ENCODE measurements around the gene CCDC39. TPM values are rescaled to one million over a fixed set of nuclear protein-coding genes. Genes with fewer than 3 reads are reported as not detected.

The CCDC39 gene
- total and polyA plus RNA-seq, 2 of the 4 experiments (the other 2 are of a cell fraction) = not detected

GRCh38 chr3:180720012-180720411, 40.7 kb upstream of the CCDC39 start:
- WGBS, 2 experiments (ENCODE audit: extremely low coverage in 2 of 2, insufficient read length in 1 of 2) = no CpG with 5 or more reads among the region's 1 CpG
- intact Hi-C loops (cut with micrococcal nuclease) = no loop called here
- CTCF ChIA-PET = interaction anchor here (0.5 kb wide), 1 partner anchor 31 kb away, joined by 3 read pairs; no protein-coding TSS in a partner anchor

More at GRCh38 chr3:180720012-180720411, 40.7 kb upstream of the CCDC39 start:
- Histone ChIP-seq H2AFZ (replicated peaks; ENCODE audit: low read length, poor library complexity) (no peak overlapping the region), H2BK15ac (ENCODE audit: low read depth, low read length) (no peak overlapping the region), H3K27ac (ENCODE audit: insufficient read depth, low read length) (no peak overlapping the region), H3K14ac (replicated peaks; ENCODE audit: low read depth, low read length) (no peak overlapping the region), H4K5ac (ENCODE audit: low read depth, low read length) (no peak overlapping the region), H3K4me2 (ENCODE audit: low read depth, low read length) (no peak overlapping the region), H2AK9ac (replicated peaks; ENCODE audit: low read depth, low read length, poor library complexity) (no peak overlapping the region), H2BK20ac (ENCODE audit: low read depth, low read length) (no peak overlapping the region), H2BK5ac (ENCODE audit: low read depth, low read length, poor library complexity, severe bottlenecking) (no peak overlapping the region), H3K79me1 (ENCODE audit: low read depth in 1 of 2, low read length in 2 of 2) (no peaks in the 10 kb centered on the region), H4K8ac (ENCODE audit: low read depth in 2 of 2, low read length in 2 of 2) (no peak overlapping the region), H4K91ac (ENCODE audit: insufficient read depth, low read depth, low read length) (no peak overlapping the region), H3K9me3 (ENCODE audit: control insufficient read depth, insufficient read depth, low read length) (no peaks in the 10 kb centered on the region), H3K4me3 (ENCODE audit: insufficient read depth, low read depth, low read length) (no peak overlapping the region), H3K9ac (ENCODE audit: low read depth, low read length) (no peak overlapping the region), H2BK120ac (ENCODE audit: low read depth, low read length) (no peak overlapping the region), H3K23ac (ENCODE audit: low read depth, low read length) (no peak overlapping the region), H4K20me1 (ENCODE audit: insufficient read depth, low read length) (no peaks in the 10 kb centered on the region), H3K18ac (ENCODE audit: low read depth, low read length) (no peak overlapping the region), H2AK5ac (ENCODE audit: low read depth, low read length) (no peak overlapping the region), H3K4ac (ENCODE audit: low read depth, low read length) (no peak overlapping the region), H3K27me3 (ENCODE audit: control insufficient read depth, insufficient read depth, low read length) (no peaks in the 10 kb centered on the region), H3K4me1 (ENCODE audit: control insufficient read depth, insufficient read depth, low read length) (no peaks in the 10 kb centered on the region), H3K9me1 (ENCODE audit: insufficient read depth, low read length) (no peaks in the 10 kb centered on the region), H3K36me3 (ENCODE audit: control insufficient read depth, insufficient read depth, low read length) (no peaks in the 10 kb centered on the region), H3K56ac (ENCODE audit: extremely low read depth, insufficient read depth, low read length) (no peak overlapping the region)
- DNase-seq = no peak
- no TSS peak for BruUV-seq (replicated peaks)
- dilution Hi-C loops (cut with HindIII; ENCODE audit: low sequenced_read_pairs, unreplicated experiment) (no loop called here), in situ Hi-C loops (cut with MboI; ENCODE audit: low sequenced_read_pairs) (no loop called here)
- TF ChIP-seq MAFK (IDR thresholded peaks at IDR 0.05; ENCODE audit: low read depth, low read length) = peak; percentile 78
- TF ChIP-seq MAZ (IDR thresholded peaks at IDR 0.05; ENCODE audit: borderline replicate concordance, low read depth, low read length) = no peak
- POLR2A ChIA-PET (ENCODE audit: unreplicated experiment) = no interaction called here
- no peak for ATAC-seq (ENCODE audit: low read depth)
